Natural killer cell (primary cell): ENCODE results near the gene ARHGAP24. TPM values are rescaled to one million over a fixed set of nuclear protein-coding genes. Genes with fewer than 3 reads are reported as not detected.

Experiments used
- ATAC-seq, 3 donors: fragments of 150-1000 bp in 2 of 3; fragments of 200-7000 bp in 1 of 3; cut with Tn5 transposase; 1 replicate in 1 of 3; 2 replicates in 2 of 3; pipeline ENCODE4 v1.10.0; 2021; ENCODE audit warnings: mild to moderate bottlenecking in 2 of 3, moderate library complexity in 2 of 3
- DNase-seq, 2 donors: peaks; one replicate each; pipeline versions ENCODE4 v3.0.0 to v3.0.0-alpha.2; 2013 to 2021; ENCODE audit warnings: mixed read lengths in 1 of 2
- H3K27ac ChIP-seq: one replicate; pipeline ENCODE4 v1.5.1; 2013; ENCODE audit warnings: mild to moderate bottlenecking, low read length
- H3K27me3 ChIP-seq: one replicate; pipeline ENCODE4 v1.6.1; 2013; ENCODE audit warnings: low read length; ENCODE audit not compliant: control insufficient read depth, insufficient read depth
- H3K36me3 ChIP-seq: one replicate; pipeline ENCODE4 v1.6.1; 2013; ENCODE audit warnings: low read length; ENCODE audit not compliant: control insufficient read depth, insufficient read depth
- H3K4me1 ChIP-seq: one replicate; pipeline ENCODE4 v1.6.1; 2013; ENCODE audit warnings: low read length; ENCODE audit not compliant: control insufficient read depth, insufficient read depth
- H3K4me3 ChIP-seq: one replicate; pipeline ENCODE4 v1.5.1; 2013; ENCODE audit warnings: low read length
- H3K9me3 ChIP-seq: one replicate; pipeline ENCODE4 v1.6.1; 2013; ENCODE audit warnings: low read length; ENCODE audit not compliant: control insufficient read depth, insufficient read depth
- H3K27ac Mint-ChIP-seq, 2 donors: one replicate each; pipeline ENCODE4 v1.8.0; 2022; ENCODE audit warnings: mild to moderate bottlenecking in 2 of 2, mixed read lengths in 2 of 2, moderate library complexity in 1 of 2
- H3K27me3 Mint-ChIP-seq, 2 donors: one replicate each; pipeline ENCODE4 v1.8.0; 2022; ENCODE audit warnings: low read depth in 2 of 2, mixed read lengths in 2 of 2
- H3K36me3 Mint-ChIP-seq: one replicate; pipeline ENCODE4 v1.8.0; 2022; ENCODE audit warnings: mixed read lengths
- H3K4me1 Mint-ChIP-seq, 2 donors: one replicate each; pipeline ENCODE4 v1.8.0; 2022; ENCODE audit warnings: mixed read lengths in 2 of 2
- H3K4me3 Mint-ChIP-seq: one replicate; pipeline ENCODE4 v1.8.0; 2022; ENCODE audit warnings: mild to moderate bottlenecking, moderate library complexity, mixed read lengths
- H3K9me3 Mint-ChIP-seq, 2 donors: one replicate each; pipeline ENCODE4 v1.8.0; 2022; ENCODE audit warnings: mixed read lengths in 2 of 2
- WGBS: methylation state at CpG from one replicate; pipeline ENCODE4 v1.1.7; 2013; ENCODE audit warnings: missing lambda C conversion rate; ENCODE audit not compliant: insufficient coverage; 5-methylcytosine and 5-hydroxymethylcytosine counted together
- intact Hi-C: fragments of 100-400 bp; cut with micrococcal nuclease; formaldehyde crosslinking; loops from one replicate; pipeline ENCODE4 v1.14.2; 2022
- total RNA-seq, 4 donors: library from RNA; stranded (reverse); fragments of 120-200 nt in 1 of 4; gene quantifications; one replicate each; pipeline versions ENCODE4 v1.2.3 to v1.2.4, GENCODE V29; 2013 to 2022
- TF ChIP-seq, protein P1 (sequence below): fragments of 200-600 bp; IDR thresholded peaks from one replicate; pipeline ENCODE4 v1.8.0; 2022; ENCODE audit warnings: antibody characterized with exemption

ARHGAP24 gene
- total RNA-seq, 3 donors from 2014 or later (not counting 1 experiment from before 2014, with no cell fraction given): 1.7 to 3.6 (median 1.7) TPM

DNA sequence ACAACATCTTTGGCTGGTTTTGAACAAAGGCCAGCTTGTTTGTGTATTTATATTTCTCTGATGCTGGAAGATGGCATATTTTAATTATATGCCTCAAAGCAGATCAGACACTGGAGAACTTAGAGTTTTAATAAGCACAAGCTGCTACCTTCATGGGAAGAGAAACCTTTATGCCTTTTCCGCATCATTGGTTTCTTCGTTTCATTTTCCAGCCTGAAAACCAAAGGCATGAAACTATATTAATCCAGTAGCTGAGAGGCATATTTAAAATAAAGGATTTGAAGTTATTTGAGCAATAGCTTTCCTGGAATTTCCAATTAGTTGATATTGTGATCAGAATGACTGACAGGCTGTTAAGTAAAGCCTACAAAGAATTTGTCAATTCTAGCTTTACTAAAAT is 141.0 kb downstream of the ARHGAP24 start:
- H3K27me3 ChIP-seq: no peaks in the 10 kb centered on the region
- no peaks in the 10 kb centered on the region for H3K4me1 ChIP-seq
- no peak overlapping the region for H3K27ac ChIP-seq
- peaks cover 2% of the 10 kb centered on the region for H3K9me3 ChIP-seq
- H3K4me3 Mint-ChIP-seq: no peak overlapping the region
- DNase-seq (no peak), ATAC-seq (no peak)
- no peaks in the 10 kb centered on the region for H3K36me3 ChIP-seq
- TF ChIP-seq, protein P1, sequence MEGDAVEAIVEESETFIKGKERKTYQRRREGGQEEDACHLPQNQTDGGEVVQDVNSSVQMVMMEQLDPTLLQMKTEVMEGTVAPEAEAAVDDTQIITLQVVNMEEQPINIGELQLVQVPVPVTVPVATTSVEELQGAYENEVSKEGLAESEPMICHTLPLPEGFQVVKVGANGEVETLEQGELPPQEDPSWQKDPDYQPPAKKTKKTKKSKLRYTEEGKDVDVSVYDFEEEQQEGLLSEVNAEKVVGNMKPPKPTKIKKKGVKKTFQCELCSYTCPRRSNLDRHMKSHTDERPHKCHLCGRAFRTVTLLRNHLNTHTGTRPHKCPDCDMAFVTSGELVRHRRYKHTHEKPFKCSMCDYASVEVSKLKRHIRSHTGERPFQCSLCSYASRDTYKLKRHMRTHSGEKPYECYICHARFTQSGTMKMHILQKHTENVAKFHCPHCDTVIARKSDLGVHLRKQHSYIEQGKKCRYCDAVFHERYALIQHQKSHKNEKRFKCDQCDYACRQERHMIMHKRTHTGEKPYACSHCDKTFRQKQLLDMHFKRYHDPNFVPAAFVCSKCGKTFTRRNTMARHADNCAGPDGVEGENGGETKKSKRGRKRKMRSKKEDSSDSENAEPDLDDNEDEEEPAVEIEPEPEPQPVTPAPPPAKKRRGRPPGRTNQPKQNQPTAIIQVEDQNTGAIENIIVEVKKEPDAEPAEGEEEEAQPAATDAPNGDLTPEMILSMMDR: no peak
- peaks cover 14 to 16% of the 10 kb centered on the region in 2 donors for H3K9me3 Mint-ChIP-seq
- no peaks in the 10 kb centered on the region for H3K4me1 Mint-ChIP-seq
- intact Hi-C loops: no loop called here
- H3K4me3 ChIP-seq: no peak overlapping the region
- no peaks in the 10 kb centered on the region for H3K36me3 Mint-ChIP-seq
- no peaks in the 10 kb centered on the region for H3K27me3 Mint-ChIP-seq
- no peak overlapping the region for H3K27ac Mint-ChIP-seq
- 100% methylated on average over 2 of the region's 2 CpGs for WGBS

DNA sequence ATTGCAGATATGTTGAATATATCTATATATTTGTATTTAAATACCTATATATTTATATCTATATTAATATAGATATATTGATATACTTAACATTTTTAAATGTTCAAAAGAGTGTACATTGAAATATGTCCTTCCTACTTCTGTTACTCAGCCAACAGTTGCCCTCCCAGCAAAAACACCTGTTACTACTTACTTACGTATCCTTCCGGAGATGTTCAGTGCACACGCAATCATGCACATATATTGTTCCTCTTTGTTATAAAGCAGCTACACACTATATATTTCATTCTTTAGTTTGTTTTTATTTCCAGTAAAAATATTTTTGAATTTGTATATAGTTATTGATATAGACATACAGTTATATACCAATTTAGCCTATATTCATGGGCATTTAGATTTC is 142.3 kb downstream of the ARHGAP24 start:
- H3K9me3 ChIP-seq: peaks cover 2% of the 10 kb centered on the region
- H3K4me1 ChIP-seq: no peaks in the 10 kb centered on the region
- Mint-ChIP-seq H3K27me3 (no peaks in the 10 kb centered on the region), H3K4me3 (no peak overlapping the region), H3K27ac (no peak overlapping the region), H3K9me3 (peaks cover 15 to 21% of the 10 kb centered on the region in 2 donors), H3K4me1 (no peaks in the 10 kb centered on the region), H3K36me3 (no peaks in the 10 kb centered on the region)
- 83% methylated on average over 2 of the region's 3 CpGs for WGBS
- intact Hi-C loops: no loop called here
- H3K36me3 ChIP-seq: no peaks in the 10 kb centered on the region
- H3K4me3 ChIP-seq: no peak overlapping the region
- no peaks in the 10 kb centered on the region for H3K27me3 ChIP-seq
- ATAC-seq: no peak
- DNase-seq: no peak
- TF ChIP-seq, protein P1: no peak
- no peak overlapping the region for H3K27ac ChIP-seq

DNA sequence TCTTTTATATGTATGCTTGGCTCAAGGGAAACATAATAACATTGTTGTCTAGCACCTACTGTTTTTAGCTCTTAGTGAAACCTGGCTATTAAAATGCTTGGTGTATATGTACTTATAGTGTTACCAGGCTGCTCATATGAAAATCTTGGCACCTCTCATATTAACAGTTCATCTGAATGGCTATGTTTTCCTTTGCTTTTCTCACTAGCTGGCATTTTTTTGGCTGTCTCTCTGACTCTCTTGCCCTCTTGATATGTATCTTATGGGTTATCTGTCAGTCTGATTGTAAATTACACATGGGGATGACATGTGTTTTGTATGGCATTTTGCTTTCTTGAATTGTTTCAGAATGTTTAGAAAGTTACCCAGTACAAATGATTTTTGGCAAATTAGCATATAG is 158.0 kb downstream of the ARHGAP24 start:
- Mint-ChIP-seq H3K36me3 (peaks cover 6% of the 10 kb centered on the region), H3K27me3 (no peaks in the 10 kb centered on the region), H3K27ac (no peak overlapping the region), H3K4me1 (no peaks in the 10 kb centered on the region), H3K9me3 (peaks cover 20 to 27% of the 10 kb centered on the region in 2 donors), H3K4me3 (no peak overlapping the region)
- intact Hi-C loops: no loop called here
- no peaks in the 10 kb centered on the region for H3K27me3 ChIP-seq
- no peak overlapping the region for H3K27ac ChIP-seq
- peaks cover under 1% of the 10 kb centered on the region for H3K9me3 ChIP-seq
- TF ChIP-seq, protein P1: no peak
- H3K36me3 ChIP-seq: no peaks in the 10 kb centered on the region
- ATAC-seq (no peak), DNase-seq (no peak)
- no peak overlapping the region for H3K4me3 ChIP-seq
- no peaks in the 10 kb centered on the region for H3K4me1 ChIP-seq

DNA sequence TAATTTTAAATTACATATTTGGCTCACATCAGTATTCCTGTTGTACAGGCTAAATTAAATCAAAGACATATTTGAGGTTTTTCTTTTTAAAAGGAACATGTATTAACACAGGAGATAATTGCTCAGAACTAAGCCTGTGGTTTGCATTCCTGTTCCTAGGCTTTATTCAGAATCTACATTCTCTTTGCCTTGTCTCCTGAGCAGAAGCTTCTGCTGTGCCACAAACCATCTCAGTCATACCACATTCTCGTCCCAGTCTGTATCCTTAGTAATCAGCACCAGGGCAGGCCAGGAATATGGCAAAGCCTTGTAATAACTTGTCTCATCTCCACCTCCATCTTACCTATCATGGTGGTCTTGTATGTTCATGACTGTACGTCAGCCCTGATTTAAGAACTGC is 162.8 kb downstream of the ARHGAP24 start:
- H3K9me3 ChIP-seq: no peaks in the 10 kb centered on the region
- H3K27me3 ChIP-seq: no peaks in the 10 kb centered on the region
- TF ChIP-seq, protein P1: no peak
- Mint-ChIP-seq H3K4me1 (no peaks in the 10 kb centered on the region), H3K27ac (no peak overlapping the region), H3K27me3 (no peaks in the 10 kb centered on the region), H3K4me3 (no peak overlapping the region), H3K9me3 (peaks cover 11 to 12% of the 10 kb centered on the region in 2 donors), H3K36me3 (no peaks in the 10 kb centered on the region)
- ATAC-seq (no peak), DNase-seq (no peak)
- 80% methylated on average over 1 of the region's 2 CpGs for WGBS
- H3K4me3 ChIP-seq: no peak overlapping the region
- H3K27ac ChIP-seq: no peak overlapping the region
- intact Hi-C loops: no loop called here
- no peaks in the 10 kb centered on the region for H3K36me3 ChIP-seq
- no peaks in the 10 kb centered on the region for H3K4me1 ChIP-seq
